HG02981 (cell line): Measurements from ENCODE around the gene KRT25.

Source experiments
- ATAC-seq: cut with Tn5 transposase; IDR thresholded peaks from one replicate; pipeline ENCODE4 v1.9.1; 2021; ENCODE audit warnings: mild to moderate bottlenecking, moderate library complexity; ENCODE audit not compliant: unreplicated experiment

KRT25 gene

GRCh38 chr17:40699371-40699770 lies 55.8 kb downstream of the KRT25 start:
- ATAC-seq, result no peak
